ENCODE measurements around the gene MB21D2. TPM values are rescaled to one million over a fixed set of nuclear protein-coding genes. Genes with fewer than 3 reads are reported as not detected.
A peak's percentile ranks its signal among the peaks of the same experiment; 100 is the strongest.

Gene MB21D2
- total RNA-seq, 1 donor from 2014 or later, result 0.23 TPM

DNA sequence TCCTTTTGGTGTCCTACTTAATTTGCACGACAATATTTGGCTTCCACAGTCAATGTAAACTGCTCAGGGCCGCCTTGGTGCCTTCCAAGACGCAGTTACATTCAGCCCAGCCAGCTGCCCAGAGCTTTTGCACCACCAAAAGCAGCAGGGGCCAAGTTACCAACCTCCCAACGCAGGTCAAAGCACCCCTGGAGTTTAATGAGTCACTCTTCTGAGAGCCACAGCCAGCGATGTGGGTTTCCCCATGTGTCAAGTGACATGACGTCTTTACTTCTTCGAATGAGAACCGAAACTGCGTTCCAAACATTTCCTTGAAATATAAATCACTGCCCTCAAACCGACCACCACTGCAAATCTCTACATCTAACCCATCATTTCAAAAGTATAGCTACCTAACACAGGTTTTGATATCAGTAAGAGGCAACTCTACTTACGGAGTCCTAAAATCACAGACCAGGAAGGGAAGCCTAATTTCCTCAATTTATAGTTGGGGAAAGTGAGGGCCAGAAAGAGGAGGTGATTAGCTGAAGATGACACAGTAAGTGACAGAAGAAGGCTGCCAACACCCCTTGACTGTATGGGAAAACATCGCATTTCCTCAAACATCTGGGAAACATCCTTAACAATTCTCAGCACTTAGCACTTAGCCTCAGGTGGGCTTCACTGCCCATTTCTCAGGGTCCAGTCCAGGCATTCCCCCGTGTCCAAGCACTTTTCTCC, 24.5 kb downstream of the MB21D2 start:
- peak; percentile 43 for ATAC-seq

DNA sequence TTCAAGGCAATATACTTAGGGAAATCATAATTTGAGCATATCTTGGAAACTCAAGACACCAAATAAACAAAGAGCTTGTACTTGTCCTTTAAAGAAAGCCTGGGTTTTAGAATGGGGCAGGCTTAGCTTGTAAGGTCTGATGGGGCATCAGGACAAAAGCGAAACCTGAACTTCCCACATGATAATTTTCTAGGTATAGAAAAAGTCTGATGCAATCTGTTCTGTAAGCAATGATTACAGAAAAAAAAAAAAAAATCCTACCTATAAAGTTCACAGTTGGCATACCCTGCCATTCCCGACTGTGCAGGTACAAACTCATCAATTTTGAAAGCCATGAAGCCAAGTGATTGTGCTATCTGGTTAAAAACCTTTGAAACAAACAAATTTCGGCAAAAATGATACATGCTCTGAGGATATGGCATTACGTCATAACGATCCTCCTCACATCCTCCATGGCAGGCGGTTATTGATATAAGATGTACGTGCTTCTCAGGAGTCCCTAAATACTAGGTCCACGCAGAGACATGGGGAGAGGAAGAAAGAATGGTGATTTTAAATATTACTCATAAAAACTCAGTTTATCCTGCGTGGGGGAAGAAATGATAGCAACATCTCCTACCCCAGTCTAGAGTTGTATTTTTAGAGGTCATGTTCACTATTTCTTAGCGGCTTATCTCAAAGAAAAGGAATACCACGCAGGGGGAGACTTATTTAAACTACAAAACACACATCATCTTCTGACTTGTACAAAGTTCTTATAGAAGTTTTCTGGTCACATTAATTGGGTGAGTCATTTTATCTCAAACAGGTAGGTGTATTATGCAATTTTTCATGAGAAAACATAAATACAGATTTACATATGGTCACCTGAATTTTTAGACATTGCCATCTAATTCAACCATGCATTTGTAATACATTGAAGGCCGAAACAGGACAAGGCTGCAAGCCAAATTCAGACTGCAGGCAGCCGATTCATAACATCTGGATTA, 27.0 kb downstream of the MB21D2 start:
- ATAC-seq (no peak), DNase-seq (ENCODE audit: low spot score) (no peak)

More for the DNA sequence above, 24.5 kb downstream of the MB21D2 start:
- no peak for DNase-seq (ENCODE audit: low spot score)

DNA sequence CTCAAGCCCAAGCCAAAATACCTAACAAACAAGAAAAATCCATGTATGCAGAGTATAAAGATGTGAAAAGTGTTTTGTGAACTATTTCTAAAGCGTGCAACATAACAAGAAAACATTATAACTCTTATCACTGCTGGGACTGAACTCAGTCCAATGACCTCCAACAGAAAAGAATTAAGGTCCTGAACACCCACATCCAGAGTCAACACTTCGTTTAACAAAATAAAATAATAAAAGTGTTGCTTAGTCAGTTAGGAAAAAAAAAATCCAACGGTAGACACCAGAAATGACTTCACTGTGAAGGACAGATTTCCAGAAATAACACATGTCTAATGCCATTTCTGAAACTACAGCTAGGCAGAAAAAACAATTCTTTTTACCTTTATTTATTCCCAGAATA, 28.0 kb downstream of the MB21D2 start:
- ATAC-seq, result no peak

GRCh38 chr3:192888190-192888589, 29.5 kb downstream of the MB21D2 start:
- ATAC-seq (no peak), DNase-seq (ENCODE audit: low spot score) (no peak)

More for the DNA sequence above, 28.0 kb downstream of the MB21D2 start:
- DNase-seq (ENCODE audit: low spot score), result no peak

- DNase-seq (ENCODE audit: low spot score) (no peak), ATAC-seq (no peak)
These were observed 30.0 kb downstream of the MB21D2 start for GRCh38 chr3:192887701-192888100.

DNA sequence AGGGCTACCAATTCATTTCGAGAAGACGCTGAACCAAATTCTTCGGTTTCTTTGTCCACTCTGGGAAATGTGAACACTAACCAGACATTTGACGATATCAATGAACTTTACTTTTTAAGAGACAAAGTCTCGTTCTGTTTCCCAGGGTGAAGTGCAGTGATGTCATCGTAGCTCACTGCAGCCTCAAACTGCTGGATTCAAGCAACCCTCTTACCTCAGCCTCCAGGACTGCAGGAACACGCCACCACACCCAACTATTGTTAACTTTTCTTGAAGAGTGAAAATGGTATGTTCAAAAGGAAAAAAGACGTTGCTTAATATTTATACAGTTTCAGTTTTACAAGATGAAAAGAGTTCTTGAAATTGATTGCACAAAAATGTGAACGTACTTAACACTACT, 30.6 kb downstream of the MB21D2 start:
- ATAC-seq, result no peak
- DNase-seq (ENCODE audit: low spot score), result no peak

- ATAC-seq, result no peak
- DNase-seq (ENCODE audit: low spot score), result no peak
These were observed 32.6 kb downstream of the MB21D2 start for GRCh38 chr3:192884777-192885773.

DNA sequence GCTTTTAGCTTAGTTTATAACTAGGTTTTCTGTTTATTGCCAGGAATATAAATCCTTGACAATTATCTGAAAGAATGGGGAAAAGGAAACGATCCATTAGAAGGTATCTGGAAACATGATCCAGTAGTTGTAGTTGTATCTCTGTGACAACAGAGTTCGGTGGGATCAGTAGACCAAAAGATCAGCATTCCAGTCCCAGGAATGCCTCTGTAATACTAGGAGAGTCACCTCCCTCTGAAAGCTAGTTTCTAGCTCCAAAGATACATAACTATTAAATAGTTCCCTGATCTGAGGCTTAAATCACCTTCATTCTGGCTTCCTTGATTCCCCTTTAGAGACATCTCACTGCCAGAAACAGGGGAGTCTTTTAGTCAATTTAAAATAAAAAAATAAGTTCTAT, 34.1 kb downstream of the MB21D2 start:
- ATAC-seq (no peak), DNase-seq (ENCODE audit: low spot score) (no peak)

DNA sequence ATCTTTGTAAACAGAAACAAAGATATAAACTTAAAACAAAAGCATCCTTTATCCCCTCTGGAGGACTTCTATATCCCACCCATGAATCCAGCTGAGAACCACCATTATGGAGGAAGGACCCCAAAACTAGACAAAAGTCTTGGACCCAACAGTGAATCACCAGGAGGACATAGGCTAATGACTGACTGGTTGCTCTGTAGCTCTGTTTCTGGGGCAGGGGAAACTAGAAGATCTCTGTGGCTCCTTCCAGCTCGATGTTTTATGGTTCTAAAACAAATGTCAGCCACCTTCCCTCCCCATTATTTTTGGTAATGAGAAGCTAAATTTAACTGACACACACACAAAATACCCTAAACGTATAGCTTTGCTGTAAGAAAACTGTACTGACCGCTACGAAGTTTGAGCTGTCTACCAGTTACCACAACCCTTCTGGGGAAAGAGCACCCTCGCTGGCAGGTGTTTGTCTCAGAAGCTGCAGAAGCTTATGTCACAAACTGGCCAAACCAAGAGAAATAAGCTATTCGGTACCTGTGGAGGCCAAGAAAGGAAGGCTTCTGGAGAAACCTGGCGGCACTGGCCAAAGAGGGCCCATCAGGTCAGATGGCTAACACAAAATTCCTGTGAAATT, 36.4 kb downstream of the MB21D2 start:
- no peak for ATAC-seq
- no peak for DNase-seq (ENCODE audit: low spot score)

GRCh38 chr3:192880313-192880712, 37.3 kb downstream of the MB21D2 start:
- DNase-seq (ENCODE audit: low spot score) (no peak), ATAC-seq (no peak)

DNA sequence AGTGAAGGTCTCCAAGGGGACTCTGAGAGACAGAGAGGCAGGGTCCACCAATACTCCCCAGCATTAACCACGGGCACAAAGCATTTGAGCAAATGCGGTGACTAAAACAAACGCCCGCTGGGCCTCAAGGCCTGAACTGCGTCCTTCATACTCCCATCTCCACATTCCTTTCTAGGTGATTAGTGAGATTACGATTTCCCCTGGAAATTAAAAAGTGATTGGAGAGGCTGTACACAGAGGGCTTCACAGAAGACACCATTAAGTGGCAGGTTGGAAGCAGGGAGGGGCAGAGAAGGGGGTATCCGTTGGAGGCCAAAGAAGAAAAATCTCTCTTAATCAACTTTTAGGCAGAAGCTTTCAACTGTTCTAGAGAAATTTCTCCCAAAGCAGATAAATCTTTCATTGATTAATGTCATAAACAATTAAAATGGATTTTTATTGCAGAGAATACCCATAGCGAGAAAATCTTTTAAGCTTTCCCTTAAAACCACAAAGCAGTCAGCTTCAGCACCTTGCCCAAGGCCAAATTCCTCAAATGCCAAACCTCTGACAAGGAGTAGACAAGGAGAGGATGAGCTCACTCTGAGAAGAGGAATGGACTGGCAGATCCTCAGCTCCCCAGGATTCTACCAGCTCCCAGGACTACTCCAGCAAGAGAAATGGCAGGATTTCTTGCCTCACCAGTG, 38.2 kb downstream of the MB21D2 start:
- no peak for DNase-seq (ENCODE audit: low spot score)
- no peak for ATAC-seq

DNA sequence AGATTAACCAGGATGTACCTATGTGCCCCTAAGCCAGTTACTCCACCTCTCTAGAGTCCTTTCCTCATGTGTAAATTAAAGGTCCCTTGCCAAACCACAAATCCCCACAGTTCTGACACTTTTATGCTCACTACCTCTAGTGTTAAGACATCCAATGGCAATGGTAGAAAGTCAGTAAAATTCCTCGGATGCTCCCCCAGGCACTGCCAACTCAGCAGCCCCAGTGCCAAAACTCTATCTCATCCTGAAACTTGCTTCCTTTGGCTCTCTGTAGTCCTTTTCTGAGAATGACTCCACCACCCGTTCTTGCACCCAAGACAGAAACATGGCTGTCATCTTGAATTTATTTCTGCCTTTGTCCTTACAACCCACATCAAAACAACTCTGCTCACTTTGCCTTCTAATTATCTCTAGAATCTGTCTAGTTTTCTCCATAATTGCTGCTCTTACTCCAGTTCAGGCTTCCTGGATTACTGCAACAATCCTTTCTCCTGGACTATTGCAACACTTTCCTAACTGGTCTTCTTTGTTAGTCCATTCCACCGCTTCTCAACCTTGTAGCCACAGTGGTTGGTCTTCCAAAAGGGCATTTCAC, 41.6 kb downstream of the MB21D2 start:
- ATAC-seq, result no peak
- no peak for DNase-seq (ENCODE audit: low spot score)

DNA sequence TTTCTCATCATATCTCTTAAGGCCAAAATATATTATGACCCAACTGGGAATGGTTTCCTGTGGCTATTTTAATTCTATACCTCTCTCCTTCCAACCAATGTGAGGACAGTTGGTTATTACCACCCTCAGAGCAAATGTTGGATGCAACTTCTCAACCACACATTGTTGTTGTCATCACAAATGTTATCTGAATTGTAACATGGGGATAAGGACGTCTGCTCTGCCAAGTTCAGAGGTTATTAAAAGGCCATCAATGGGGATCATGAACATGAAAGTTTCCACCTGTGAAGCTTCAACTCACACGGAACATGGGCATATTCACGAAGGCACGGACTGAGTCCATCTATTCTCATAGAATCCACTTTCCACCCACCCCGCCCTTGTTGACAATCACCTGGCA, 46.8 kb downstream of the MB21D2 start:
- no peak for ATAC-seq
- DNase-seq (ENCODE audit: low spot score), result no peak

GRCh38 chr3:192869131-192870031, 48.3 kb downstream of the MB21D2 start:
- ATAC-seq, result peak; percentile 74
- no peak for DNase-seq (ENCODE audit: low spot score)

DNA sequence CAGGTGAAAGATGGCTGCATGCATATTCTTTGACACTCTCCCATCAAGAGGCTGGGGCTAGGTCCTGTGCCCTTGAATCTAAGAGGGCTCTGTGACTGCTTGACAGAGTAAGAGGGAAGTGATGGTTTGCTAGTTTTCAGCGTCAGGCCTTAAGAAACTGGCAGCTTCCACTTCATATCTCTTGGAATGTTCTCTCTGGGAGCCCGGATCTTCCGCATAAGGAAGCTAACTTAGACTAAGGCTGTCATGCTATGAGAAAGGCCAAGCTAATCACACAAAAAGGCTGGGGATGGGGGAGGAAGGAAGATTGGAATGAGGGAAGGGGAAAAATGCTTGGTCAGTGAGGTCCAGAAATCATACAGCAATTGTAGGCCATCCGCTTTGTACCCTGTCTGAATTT, 50.0 kb downstream of the MB21D2 start:
- ATAC-seq, result peak; percentile 47

GRCh38 chr3:192866804-192867203, 50.9 kb downstream of the MB21D2 start:
- ATAC-seq (no peak), DNase-seq (ENCODE audit: low spot score) (no peak)

More for the DNA sequence above, 50.0 kb downstream of the MB21D2 start:
- no peak for DNase-seq (ENCODE audit: low spot score)

GRCh38 chr3:192864941-192865340, 52.7 kb downstream of the MB21D2 start:
- ATAC-seq, result peak; percentile 33

DNA sequence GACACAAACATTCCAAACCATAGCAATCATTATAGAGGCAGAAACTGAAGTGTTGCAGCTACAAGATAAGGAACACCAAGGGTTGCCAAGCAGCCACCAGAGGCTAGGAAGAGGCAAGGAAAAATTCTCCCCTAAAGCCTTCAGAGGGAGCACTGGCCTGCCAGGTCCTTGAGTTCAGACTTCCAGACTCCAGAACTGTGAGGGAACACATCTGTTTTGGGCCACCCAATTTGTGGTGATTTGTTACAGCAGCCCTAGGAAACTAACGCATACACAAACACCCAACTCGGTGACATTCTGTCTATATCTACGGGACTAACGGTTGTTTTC, 54.6 kb downstream of the MB21D2 start:
- DNase-seq (ENCODE audit: low spot score), result no peak
- no peak for ATAC-seq

More at GRCh38 chr3:192864941-192865340, 52.7 kb downstream of the MB21D2 start:
- DNase-seq (ENCODE audit: low spot score), result no peak
